H9 (cell line): Measurements from ENCODE around the gene ANKMY2. TPM values are rescaled to one million over a fixed set of nuclear protein-coding genes. Genes with fewer than 3 reads are reported as not detected.

Source experiments
- DNase-seq: peaks from one replicate; pipeline ENCODE4 v3.0.0-alpha.2; 2017
- H2AFZ ChIP-seq: one replicate; pipeline ENCODE4 v1.6.1; 2013; ENCODE audit warnings: mild to moderate bottlenecking, low read length, control low read depth, moderate library complexity
- H2AK5ac ChIP-seq: 2 replicates; pipeline ENCODE4 v1.6.1; 2013; ENCODE audit warnings: low read length, control low read depth, mixed read lengths; ENCODE audit not compliant: insufficient read length
- H2BK120ac ChIP-seq: one replicate; pipeline ENCODE4 v1.6.1; 2013; ENCODE audit warnings: low read depth, mild to moderate bottlenecking, low read length, control low read depth, inconsistent platforms; ENCODE audit not compliant: poor library complexity, severe bottlenecking
- H2BK12ac ChIP-seq: 2 replicates; pipeline ENCODE4 v1.6.1; 2013; ENCODE audit warnings: low read length, control low read depth, mixed read lengths, low read depth; ENCODE audit not compliant: insufficient read length
- H2BK15ac ChIP-seq: 2 replicates; pipeline ENCODE4 v1.6.1; 2013; ENCODE audit warnings: low read depth, low read length, control low read depth
- H2BK20ac ChIP-seq: one replicate; pipeline ENCODE4 v1.6.1; 2013; ENCODE audit warnings: low read depth, mild to moderate bottlenecking, low read length, control low read depth, inconsistent platforms; ENCODE audit not compliant: poor library complexity, severe bottlenecking
- H2BK5ac ChIP-seq: 2 replicates; pipeline ENCODE4 v1.6.1; 2013; ENCODE audit warnings: low read length, control low read depth, mixed read lengths; ENCODE audit not compliant: insufficient read length
- H3K14ac ChIP-seq: 2 replicates; pipeline ENCODE4 v1.6.1; 2013; ENCODE audit warnings: low read length, control low read depth; ENCODE audit not compliant: insufficient read depth
- H3K18ac ChIP-seq: 2 replicates; pipeline ENCODE4 v1.6.1; 2013; ENCODE audit warnings: low read depth, mild to moderate bottlenecking, mixed read lengths, low read length, control low read depth; ENCODE audit not compliant: insufficient read length
- H3K23ac ChIP-seq: 2 replicates; pipeline ENCODE4 v1.6.1; 2013; ENCODE audit warnings: low read length, control low read depth, mixed read lengths, low read depth; ENCODE audit not compliant: insufficient read length
- H3K23me2 ChIP-seq: 2 replicates; pipeline ENCODE4 v1.6.1; 2013; ENCODE audit warnings: low read depth, mild to moderate bottlenecking, mixed read lengths, low read length, control low read depth; ENCODE audit not compliant: insufficient read length, poor library complexity, severe bottlenecking
- H3K27ac ChIP-seq: 2 replicates; pipeline ENCODE4 v1.5.1; 2013; ENCODE audit warnings: low read length, control low read depth, mixed read lengths, low read depth; ENCODE audit not compliant: insufficient read length
- H3K27me3 ChIP-seq: 2 replicates; pipeline ENCODE4 v1.6.1; 2013; ENCODE audit warnings: low read length, control low read depth, inconsistent platforms; ENCODE audit not compliant: insufficient read depth
- H3K4ac ChIP-seq: 2 replicates; pipeline ENCODE4 v1.6.1; 2013; ENCODE audit warnings: low read depth, mild to moderate bottlenecking, control low read depth, inconsistent platforms, low read length, moderate library complexity
- H3K4me1 ChIP-seq: 2 replicates; pipeline ENCODE4 v1.6.1; 2013; ENCODE audit warnings: low read length, control low read depth, inconsistent platforms; ENCODE audit not compliant: insufficient read depth
- H3K4me2 ChIP-seq: 2 replicates; pipeline ENCODE4 v1.6.1; 2013; ENCODE audit warnings: low read length, control low read depth, mixed read lengths; ENCODE audit not compliant: insufficient read length, insufficient read depth
- H3K56ac ChIP-seq: 2 replicates; pipeline ENCODE4 v1.6.1; 2013; ENCODE audit warnings: low read depth, mild to moderate bottlenecking, mixed read lengths, low read length, control low read depth; ENCODE audit not compliant: insufficient read length
- H3K79me1 ChIP-seq: 2 replicates; pipeline ENCODE4 v1.6.1; 2013; ENCODE audit warnings: low read depth, mild to moderate bottlenecking, moderate library complexity, low read length, control low read depth, inconsistent platforms; ENCODE audit not compliant: insufficient read depth, poor library complexity, severe bottlenecking
- H3K79me2 ChIP-seq: 2 replicates; pipeline ENCODE4 v1.6.1; 2013; ENCODE audit warnings: low read length, control low read depth, inconsistent platforms; ENCODE audit not compliant: insufficient read depth
- H3K9ac ChIP-seq: 2 replicates; pipeline ENCODE4 v1.6.1; 2013; ENCODE audit warnings: low read length, control low read depth, mixed read lengths; ENCODE audit not compliant: insufficient read length; ENCODE audit errors: extremely low read depth
- H3K9me3 ChIP-seq: one replicate; pipeline ENCODE4 v1.6.1; 2013; ENCODE audit warnings: low read depth, low read length, inconsistent platforms; ENCODE audit not compliant: control insufficient read depth
- H3T11ph ChIP-seq: one replicate; pipeline ENCODE4 v1.6.1; 2013; ENCODE audit warnings: mild to moderate bottlenecking, low read length, control low read depth, inconsistent platforms
- H4K20me1 ChIP-seq: one replicate; pipeline ENCODE4 v1.6.1; 2013; ENCODE audit not compliant: control insufficient read depth, insufficient read length, insufficient read depth
- H4K5ac ChIP-seq: 2 replicates; pipeline ENCODE4 v1.6.1; 2013; ENCODE audit warnings: low read depth, mild to moderate bottlenecking, mixed read lengths, low read length, control low read depth; ENCODE audit not compliant: insufficient read length
- H4K8ac ChIP-seq: replicated peaks from 2 replicates; pipeline ENCODE4 v1.6.1; 2013; ENCODE audit warnings: low read length, control low read depth, mixed read lengths, low read depth; ENCODE audit not compliant: insufficient read length
- H4K91ac ChIP-seq: 2 replicates; pipeline ENCODE4 v1.6.1; 2013; ENCODE audit warnings: low read depth, mild to moderate bottlenecking, moderate library complexity, mixed read lengths, low read length, control low read depth; ENCODE audit not compliant: insufficient read length
- H3K27ac Mint-ChIP-seq, 3 experiments: 2 replicates in 2 of 3; 3 replicates in 1 of 3; pipeline ENCODE4 v1.8.0; 2020 to 2021; ENCODE audit warnings: mixed read lengths in 3 of 3, mild to moderate bottlenecking in 1 of 3, moderate library complexity in 1 of 3
- H3K27me3 Mint-ChIP-seq: 2 replicates; pipeline ENCODE4 v1.8.0; 2021; ENCODE audit warnings: low read depth, mild to moderate bottlenecking, moderate library complexity, mixed read lengths
- H3K36me3 Mint-ChIP-seq, 3 experiments: 2 replicates in 2 of 3; 3 replicates in 1 of 3; pipeline ENCODE4 v1.8.0; 2020 to 2021; ENCODE audit warnings: low read depth in 3 of 3, mixed read lengths in 3 of 3; ENCODE audit not compliant: insufficient read depth in 1 of 3
- H3K4me1 Mint-ChIP-seq, 2 experiments: 2 replicates each; pipeline ENCODE4 v1.8.0; 2020; ENCODE audit warnings: mixed read lengths in 2 of 2
- H3K4me3 Mint-ChIP-seq, 2 experiments: 2 replicates in 1 of 2; 3 replicates in 1 of 2; pipeline ENCODE4 v1.8.0; 2020 to 2021; ENCODE audit warnings: mild to moderate bottlenecking in 2 of 2, mixed read lengths in 2 of 2, moderate library complexity in 1 of 2
- H3K9me3 Mint-ChIP-seq, 2 experiments: 2 replicates in 1 of 2; 3 replicates in 1 of 2; pipeline ENCODE4 v1.8.0; 2020; ENCODE audit warnings: mild to moderate bottlenecking in 2 of 2, mixed read lengths in 2 of 2, moderate library complexity in 1 of 2
- CTCF ChIP-seq: fragments of 200-600 bp; sonication (generic); conservative IDR thresholded peaks from 3 replicates; pipeline ENCODE4 v1.8.0; 2021; ENCODE audit warnings: antibody characterized with exemption, mild to moderate bottlenecking
- WGBS: extraction: QIAGEN DNeasy Blood & Tissue Kit; methylation state at CpG from one replicate; pipeline ENCODE4 v1.1.7; 2013; ENCODE audit warnings: missing lambda C conversion rate, low lambda C conversion rate, mixed read lengths; ENCODE audit not compliant: insufficient read length; ENCODE audit errors: extremely low coverage; 5-methylcytosine and 5-hydroxymethylcytosine counted together
- total RNA-seq: library from RNA; stranded (reverse); gene quantifications from 2 replicates; pipeline ENCODE4 v1.2.1, GENCODE V29; 2021

Gene ANKMY2
- total RNA-seq, 1 experiment from 2014 or later = 12.7 TPM

DNA sequence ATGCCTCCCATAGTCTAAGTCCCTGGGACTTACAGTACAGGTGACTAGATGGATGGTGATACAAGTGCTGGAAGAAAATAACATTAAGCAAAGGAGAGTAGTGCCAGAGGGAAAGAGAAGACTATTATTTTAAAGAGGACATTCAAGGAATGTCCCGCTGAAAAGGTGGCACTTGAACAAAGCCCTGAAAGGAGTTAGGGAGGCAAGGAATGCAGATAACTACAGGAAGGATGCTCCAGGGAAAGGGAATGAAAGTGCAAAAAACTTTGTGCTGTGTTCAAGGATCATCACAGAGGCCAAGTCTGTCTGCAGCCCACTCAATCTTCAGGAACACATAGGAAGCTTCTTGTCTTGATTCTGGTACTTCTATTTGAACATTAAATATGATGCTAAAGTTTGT, 14.9 kb downstream of the ANKMY2 start:
- no peaks in the 10 kb centered on the region for H3K23me2 ChIP-seq
- no peak for TF ChIP-seq CTCF
- no peak overlapping the region for H2AK5ac ChIP-seq
- H2BK20ac ChIP-seq = no peak overlapping the region
- peaks cover 3% of the 10 kb centered on the region; the same call in 1 of the 2 replicates for H3K4me1 ChIP-seq
- Mint-ChIP-seq H3K4me3 (no peak overlapping the region), H3K27me3 (no peaks in the 10 kb centered on the region), H3K27ac (peak overlapping the region in 1 of 3 experiments; percentile 41; a peak in 2 of 7 replicates), H3K4me1 (peaks cover 10 to 12% of the 10 kb centered on the region in 2 experiments), H3K36me3 (no peaks in the 10 kb centered on the region; a peak in 1 of 7 replicates), H3K9me3 (no peaks in the 10 kb centered on the region)
- no peak overlapping the region for H3K23ac ChIP-seq
- no peak overlapping the region for H3K4me2 ChIP-seq
- H3K27me3 ChIP-seq = no peaks in the 10 kb centered on the region
- WGBS = no CpG with 5 or more reads among the region's 1 CpG
- no peak overlapping the region for H3T11ph ChIP-seq
- no peak for DNase-seq
- H4K91ac ChIP-seq = no peak overlapping the region
- H3K9ac ChIP-seq = no peak overlapping the region
- H2BK12ac ChIP-seq = no peak overlapping the region
- H2BK15ac ChIP-seq = no peak overlapping the region
- H3K79me2 ChIP-seq = no peaks in the 10 kb centered on the region
- no peaks in the 10 kb centered on the region for H3K79me1 ChIP-seq
- no peaks in the 10 kb centered on the region for H3K9me3 ChIP-seq
- H2BK120ac ChIP-seq = no peak overlapping the region
- no peak overlapping the region for H4K5ac ChIP-seq
- no peak overlapping the region for H2BK5ac ChIP-seq
- no peaks in the 10 kb centered on the region for H4K20me1 ChIP-seq
- no peak overlapping the region for H3K18ac ChIP-seq
- H3K27ac ChIP-seq = no peak overlapping the region
- no peak overlapping the region for H3K14ac ChIP-seq
- H2AFZ ChIP-seq = no peak overlapping the region
- no peak overlapping the region for H3K56ac ChIP-seq
- H4K8ac ChIP-seq = no peak overlapping the region
- H3K4ac ChIP-seq = no peak overlapping the region
